SU-DHL-6 (cell line): ENCODE data around the gene EPHA5.

Source experiments
- H2AFZ ChIP-seq: fragments of 200-600 bp; sonication (generic); 2 replicates; pipeline ENCODE4 v1.6.1; 2014; ENCODE audit warnings: low read depth, mild to moderate bottlenecking, moderate library complexity, mixed read lengths, antibody characterized with exemption, low read length; ENCODE audit not compliant: severe bottlenecking
- H3F3A ChIP-seq: fragments of 200-600 bp; shearing (Covaris generic); 2 replicates; pipeline ENCODE4 v1.6.0; 2016; ENCODE audit warnings: antibody characterized with exemption, mild to moderate bottlenecking; ENCODE audit not compliant: insufficient read depth
- H3K27ac ChIP-seq: fragments of 200-600 bp; sonication (generic); 2 replicates; pipeline ENCODE4 v1.5.1; 2016; ENCODE audit warnings: low read depth, mild to moderate bottlenecking, low read length, moderate library complexity, mixed read lengths
- H3K27me3 ChIP-seq: fragments of 200-600 bp; sonication (generic), shearing (Covaris generic); 2 replicates; pipeline ENCODE4 v1.6.0; 2014; ENCODE audit warnings: mild to moderate bottlenecking, low read length
- H3K36me3 ChIP-seq: fragments of 200-600 bp; sonication (generic); 2 replicates; pipeline ENCODE4 v1.6.1; 2014; ENCODE audit warnings: mild to moderate bottlenecking, low read length, mixed read lengths
- H3K4me2 ChIP-seq: fragments of 300-600, 200-600 bp; shearing (Covaris generic), sonication (generic); 2 replicates; pipeline ENCODE4 v1.6.0; 2014; ENCODE audit warnings: low read length, low read depth, mild to moderate bottlenecking; ENCODE audit not compliant: poor library complexity, severe bottlenecking
- H3K4me3 ChIP-seq: fragments of 200-600 bp; sonication (generic); 2 replicates; pipeline ENCODE4 v1.5.1; 2014; ENCODE audit warnings: antibody characterized with exemption, low read length, mild to moderate bottlenecking, mixed read lengths; ENCODE audit not compliant: insufficient read depth, poor library complexity, severe bottlenecking
- H3K79me2 ChIP-seq: fragments of 200-600 bp; sonication (generic); 2 replicates; pipeline ENCODE4 v1.6.1; 2014; ENCODE audit warnings: mild to moderate bottlenecking, low read length, moderate library complexity; ENCODE audit not compliant: insufficient read depth
- H3K9ac ChIP-seq: fragments of 200-600 bp; sonication (generic); 2 replicates; pipeline ENCODE4 v1.7.0; 2014; ENCODE audit warnings: mild to moderate bottlenecking, low read length
- H3K9me2 ChIP-seq: fragments of 200-600 bp; sonication (generic); replicated peaks from 2 replicates; pipeline ENCODE4 v1.6.1; 2014; ENCODE audit warnings: low read length; ENCODE audit not compliant: insufficient read depth
- H3K9me3 ChIP-seq: fragments of 200-600 bp; sonication (generic); 2 replicates; pipeline ENCODE4 v1.6.1; 2014; ENCODE audit warnings: low read length, mixed read lengths; ENCODE audit not compliant: insufficient read depth
- H4K20me1 ChIP-seq: fragments of 200-600 bp; sonication (generic); 2 replicates; pipeline ENCODE4 v1.6.1; 2014; ENCODE audit warnings: low read depth, mild to moderate bottlenecking, antibody characterized with exemption, low read length, moderate library complexity, mixed read lengths
- CTCF ChIP-seq: fragments of 200-600 bp; sonication (generic); IDR thresholded peaks from one replicate; pipeline ENCODE4 v1.5.1; 2017; ENCODE audit warnings: antibody characterized with exemption, mild to moderate bottlenecking, low read length, moderate library complexity; ENCODE audit not compliant: insufficient read depth, poor library complexity, severe bottlenecking
- EZH2phosphoT487 ChIP-seq: fragments of 200-600 bp; sonication (generic), shearing (Covaris generic); conservative IDR thresholded peaks from 2 replicates; pipeline ENCODE4 v1.6.1; 2018; ENCODE audit warnings: mild to moderate bottlenecking, antibody characterized with exemption, low read length, moderate library complexity, mixed read lengths

Gene EPHA5

GRCh38 chr4:65353098-65353497 is 317.2 kb downstream of the EPHA5 start:
- Histone ChIP-seq H4K20me1 (no peaks in the 10 kb centered on the region), H3K9me3 (no peaks in the 10 kb centered on the region), H3K9me2 (no peaks in the 10 kb centered on the region), H3K4me3 (no peak overlapping the region), H3K4me2 (no peak overlapping the region), H3K27me3 (no peaks in the 10 kb centered on the region), H3K27ac (no peak overlapping the region), H3K79me2 (no peaks in the 10 kb centered on the region), H2AFZ (no peak overlapping the region), H3K36me3 (no peaks in the 10 kb centered on the region), H3K9ac (no peak overlapping the region), H3F3A (no peaks in the 10 kb centered on the region)
- TF ChIP-seq EZH2phosphoT487, result no peak

GRCh38 chr4:65344278-65344825 is 325.9 kb downstream of the EPHA5 start:
- no peak overlapping the region for H3K27ac ChIP-seq
- H3K27me3 ChIP-seq, result no peaks in the 10 kb centered on the region
- H3K9ac ChIP-seq, result no peak overlapping the region
- no peaks in the 10 kb centered on the region for H3K36me3 ChIP-seq
- H3K4me2 ChIP-seq, result no peak overlapping the region
- TF ChIP-seq CTCF, result no peak
- no peak for TF ChIP-seq EZH2phosphoT487
- no peaks in the 10 kb centered on the region for H3K79me2 ChIP-seq
- no peaks in the 10 kb centered on the region for H3F3A ChIP-seq
- H4K20me1 ChIP-seq, result no peaks in the 10 kb centered on the region
- H2AFZ ChIP-seq, result peak overlapping the region; percentile 48
- no peaks in the 10 kb centered on the region for H3K9me3 ChIP-seq
- H3K4me3 ChIP-seq, result no peak overlapping the region
- no peaks in the 10 kb centered on the region for H3K9me2 ChIP-seq

- no peaks in the 10 kb centered on the region for H3F3A ChIP-seq
- H3K4me3 ChIP-seq, result no peak overlapping the region
- H3K27me3 ChIP-seq, result no peaks in the 10 kb centered on the region
- no peak overlapping the region for H3K9ac ChIP-seq
- no peaks in the 10 kb centered on the region for H3K9me2 ChIP-seq
- H3K9me3 ChIP-seq, result no peaks in the 10 kb centered on the region
- no peak overlapping the region for H3K4me2 ChIP-seq
- no peaks in the 10 kb centered on the region for H3K36me3 ChIP-seq
- no peak overlapping the region for H2AFZ ChIP-seq
- H3K27ac ChIP-seq, result no peak overlapping the region
- no peaks in the 10 kb centered on the region for H3K79me2 ChIP-seq
- TF ChIP-seq EZH2phosphoT487, result no peak
- no peaks in the 10 kb centered on the region for H4K20me1 ChIP-seq
Measured at GRCh38 chr4:65343342-65343741, 326.9 kb downstream of the EPHA5 start.

GRCh38 chr4:65341557-65341956 is 328.7 kb downstream of the EPHA5 start:
- Histone ChIP-seq H3K36me3 (no peaks in the 10 kb centered on the region), H3K4me2 (no peak overlapping the region), H2AFZ (no peak overlapping the region), H4K20me1 (no peaks in the 10 kb centered on the region), H3K4me3 (no peak overlapping the region), H3K9me3 (no peaks in the 10 kb centered on the region), H3K9me2 (no peaks in the 10 kb centered on the region), H3K27me3 (no peaks in the 10 kb centered on the region), H3K27ac (no peak overlapping the region), H3K9ac (no peak overlapping the region), H3K79me2 (no peaks in the 10 kb centered on the region), H3F3A (no peaks in the 10 kb centered on the region)
- TF ChIP-seq EZH2phosphoT487 (no peak), CTCF (no peak)
